Neural cell (in vitro differentiated cells): ENCODE results near the gene GRIN3A.

ENCODE experiments used
- EP300 ChIP-seq: fragments of 450-650 bp; conservative IDR thresholded peaks from 2 replicates; pipeline ENCODE4 v1.6.1; 2014; ENCODE audit warnings: antibody characterized with exemption, mild to moderate bottlenecking, moderate library complexity; ENCODE audit not compliant: poor library complexity, severe bottlenecking
- EZH2 ChIP-seq: fragments of 200-600, 300-800 bp; shearing (Covaris generic), sonication (generic); IDR thresholded peaks from 2 replicates; pipeline ENCODE4 v1.6.1; 2014; ENCODE audit warnings: antibody characterized with exemption, low read length, borderline replicate concordance, mild to moderate bottlenecking; ENCODE audit not compliant: insufficient read depth, poor library complexity, severe bottlenecking
- MXI1 ChIP-seq: fragments of 450-650 bp; conservative IDR thresholded peaks from 2 replicates; pipeline ENCODE4 v1.6.1; 2014; ENCODE audit warnings: antibody characterized with exemption, mild to moderate bottlenecking; ENCODE audit not compliant: poor library complexity, severe bottlenecking
- POLR2AphosphoS5 ChIP-seq: IDR thresholded peaks from 2 replicates; pipeline ENCODE4 v1.6.1; 2012
- RAD21 ChIP-seq: fragments of 450-650 bp; conservative IDR thresholded peaks from 2 replicates; pipeline ENCODE4 v1.6.1; 2014; ENCODE audit warnings: antibody characterized with exemption, mild to moderate bottlenecking, moderate library complexity
- SMC3 ChIP-seq: fragments of 450-650 bp; conservative IDR thresholded peaks from 2 replicates; pipeline ENCODE4 v1.6.1; 2014; ENCODE audit warnings: antibody characterized with exemption, mild to moderate bottlenecking, moderate library complexity; ENCODE audit not compliant: poor library complexity
- TAF1 ChIP-seq: IDR thresholded peaks from 2 replicates; pipeline ENCODE4 v1.6.1; 2012; ENCODE audit warnings: low read depth
- TF ChIP-seq, protein P1 (sequence below): fragments of 450-650 bp; IDR thresholded peaks from 2 replicates; pipeline ENCODE4 v1.5.1; 2014; ENCODE audit warnings: antibody characterized with exemption, mild to moderate bottlenecking, moderate library complexity; ENCODE audit not compliant: poor library complexity, severe bottlenecking
- TF ChIP-seq, protein P2 (sequence below): IDR thresholded peaks from 2 replicates; pipeline ENCODE4 v1.6.1; 2012; ENCODE audit warnings: borderline replicate concordance

DNA sequence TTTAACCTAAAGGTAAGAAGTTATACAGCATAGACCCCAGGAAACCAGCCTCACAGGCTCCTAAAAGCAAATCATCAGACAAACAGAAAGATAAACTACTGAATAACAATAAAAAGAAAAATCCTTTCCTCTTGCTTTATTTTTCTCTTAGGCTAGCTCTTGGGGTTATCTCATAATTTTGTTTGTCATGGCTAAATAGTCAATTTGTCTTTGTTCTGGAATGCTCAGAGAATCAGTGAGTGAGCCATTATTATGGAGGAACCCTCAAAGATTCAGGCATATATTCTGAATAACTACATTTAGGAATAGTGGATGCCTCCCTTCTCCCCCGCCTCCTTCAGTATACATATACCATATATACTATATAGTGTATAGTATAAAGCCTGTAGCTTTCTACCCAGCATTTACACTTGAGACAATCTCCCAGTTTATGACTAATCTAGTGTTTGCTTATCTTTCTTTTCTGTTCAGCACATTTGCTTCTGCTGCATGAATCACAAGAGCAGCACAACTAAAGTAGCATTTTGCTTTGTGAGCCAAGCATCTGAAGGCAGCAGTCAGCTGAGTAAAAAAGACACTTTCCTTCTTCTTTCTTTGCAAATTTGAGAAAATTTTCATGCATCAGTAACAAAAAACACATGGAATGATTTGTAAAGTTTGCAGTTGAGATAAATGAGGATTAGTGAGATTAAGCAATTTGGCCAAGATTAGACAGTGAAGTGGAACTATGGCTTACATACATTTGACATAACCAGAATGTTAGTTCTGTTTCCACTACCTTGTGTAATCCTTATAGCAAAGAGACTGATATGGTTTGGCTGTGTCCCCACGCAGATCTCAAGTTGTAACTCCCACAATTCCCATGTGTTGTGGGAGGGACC, 98.4 kb downstream of the GRIN3A start:
- TF ChIP-seq, protein P1, sequence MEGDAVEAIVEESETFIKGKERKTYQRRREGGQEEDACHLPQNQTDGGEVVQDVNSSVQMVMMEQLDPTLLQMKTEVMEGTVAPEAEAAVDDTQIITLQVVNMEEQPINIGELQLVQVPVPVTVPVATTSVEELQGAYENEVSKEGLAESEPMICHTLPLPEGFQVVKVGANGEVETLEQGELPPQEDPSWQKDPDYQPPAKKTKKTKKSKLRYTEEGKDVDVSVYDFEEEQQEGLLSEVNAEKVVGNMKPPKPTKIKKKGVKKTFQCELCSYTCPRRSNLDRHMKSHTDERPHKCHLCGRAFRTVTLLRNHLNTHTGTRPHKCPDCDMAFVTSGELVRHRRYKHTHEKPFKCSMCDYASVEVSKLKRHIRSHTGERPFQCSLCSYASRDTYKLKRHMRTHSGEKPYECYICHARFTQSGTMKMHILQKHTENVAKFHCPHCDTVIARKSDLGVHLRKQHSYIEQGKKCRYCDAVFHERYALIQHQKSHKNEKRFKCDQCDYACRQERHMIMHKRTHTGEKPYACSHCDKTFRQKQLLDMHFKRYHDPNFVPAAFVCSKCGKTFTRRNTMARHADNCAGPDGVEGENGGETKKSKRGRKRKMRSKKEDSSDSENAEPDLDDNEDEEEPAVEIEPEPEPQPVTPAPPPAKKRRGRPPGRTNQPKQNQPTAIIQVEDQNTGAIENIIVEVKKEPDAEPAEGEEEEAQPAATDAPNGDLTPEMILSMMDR, result no peak
- no peak for TF ChIP-seq TAF1
- TF ChIP-seq, protein P2, sequence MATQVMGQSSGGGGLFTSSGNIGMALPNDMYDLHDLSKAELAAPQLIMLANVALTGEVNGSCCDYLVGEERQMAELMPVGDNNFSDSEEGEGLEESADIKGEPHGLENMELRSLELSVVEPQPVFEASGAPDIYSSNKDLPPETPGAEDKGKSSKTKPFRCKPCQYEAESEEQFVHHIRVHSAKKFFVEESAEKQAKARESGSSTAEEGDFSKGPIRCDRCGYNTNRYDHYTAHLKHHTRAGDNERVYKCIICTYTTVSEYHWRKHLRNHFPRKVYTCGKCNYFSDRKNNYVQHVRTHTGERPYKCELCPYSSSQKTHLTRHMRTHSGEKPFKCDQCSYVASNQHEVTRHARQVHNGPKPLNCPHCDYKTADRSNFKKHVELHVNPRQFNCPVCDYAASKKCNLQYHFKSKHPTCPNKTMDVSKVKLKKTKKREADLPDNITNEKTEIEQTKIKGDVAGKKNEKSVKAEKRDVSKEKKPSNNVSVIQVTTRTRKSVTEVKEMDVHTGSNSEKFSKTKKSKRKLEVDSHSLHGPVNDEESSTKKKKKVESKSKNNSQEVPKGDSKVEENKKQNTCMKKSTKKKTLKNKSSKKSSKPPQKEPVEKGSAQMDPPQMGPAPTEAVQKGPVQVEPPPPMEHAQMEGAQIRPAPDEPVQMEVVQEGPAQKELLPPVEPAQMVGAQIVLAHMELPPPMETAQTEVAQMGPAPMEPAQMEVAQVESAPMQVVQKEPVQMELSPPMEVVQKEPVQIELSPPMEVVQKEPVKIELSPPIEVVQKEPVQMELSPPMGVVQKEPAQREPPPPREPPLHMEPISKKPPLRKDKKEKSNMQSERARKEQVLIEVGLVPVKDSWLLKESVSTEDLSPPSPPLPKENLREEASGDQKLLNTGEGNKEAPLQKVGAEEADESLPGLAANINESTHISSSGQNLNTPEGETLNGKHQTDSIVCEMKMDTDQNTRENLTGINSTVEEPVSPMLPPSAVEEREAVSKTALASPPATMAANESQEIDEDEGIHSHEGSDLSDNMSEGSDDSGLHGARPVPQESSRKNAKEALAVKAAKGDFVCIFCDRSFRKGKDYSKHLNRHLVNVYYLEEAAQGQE, result no peak
- no peak for TF ChIP-seq POLR2AphosphoS5
- TF ChIP-seq EZH2, result no peak
- TF ChIP-seq MXI1, result no peak
- TF ChIP-seq EP300, result no peak
- TF ChIP-seq RAD21, result no peak
- TF ChIP-seq SMC3, result no peak
